ENCODE data around the gene CDH13. TPM values are rescaled to one million over a fixed set of nuclear protein-coding genes. Genes with fewer than 3 reads are reported as not detected.

CDH13 gene
- total and polyA plus RNA-seq, 2 donors (not counting 3 experiments of a cell fraction or from before 2014, with no cell fraction given) = 96.6 to 124 TPM

DNA sequence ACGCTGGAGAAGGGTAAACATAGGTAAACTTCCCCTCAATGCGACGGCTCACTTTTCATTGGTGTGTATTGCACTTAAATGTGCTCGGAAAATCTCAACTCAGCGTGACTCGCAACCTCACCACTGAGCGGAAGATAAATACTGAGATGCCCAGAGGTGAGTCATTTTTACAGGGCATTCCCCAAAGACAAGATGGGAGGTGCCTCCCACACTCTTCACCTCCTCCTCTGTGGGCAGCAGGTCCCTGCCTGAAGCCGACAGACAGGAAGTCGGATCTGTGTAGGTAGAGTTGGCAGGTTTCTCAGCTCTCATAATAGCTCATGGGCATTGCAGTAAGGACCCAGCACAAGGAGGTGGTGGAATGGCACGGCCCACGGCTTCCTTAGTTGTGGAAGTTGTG is 906.4 kb downstream of the CDH13 start:
- Histone ChIP-seq H3K36me3 (ENCODE audit: control insufficient read depth in 2 of 2, extremely low read depth in 1 of 2, insufficient read depth in 2 of 2, low read length in 2 of 2) (no peaks in the 10 kb centered on the region), H3K4me1 (ENCODE audit: control insufficient read depth, extremely low read depth, insufficient read depth, low read length) (no peaks in the 10 kb centered on the region), H3K9me1 (replicated peaks; ENCODE audit: control insufficient read depth, extremely low read depth, insufficient read depth, low read length) (no peaks in the 10 kb centered on the region), H3K79me2 (ENCODE audit: control insufficient read depth, insufficient read depth, low read length) (no peaks in the 10 kb centered on the region), H3K4me2 (ENCODE audit: insufficient read depth, low read length) (no peak overlapping the region), H4K20me1 (replicated peaks; ENCODE audit: control insufficient read depth, extremely low read depth, insufficient read depth, low read length) (no peaks in the 10 kb centered on the region), H3K4me3 (replicated peaks in 1 of 3; ENCODE audit: insufficient read depth in 1 of 3, low read depth in 1 of 3, low read length in 3 of 3) (no peak overlapping the region), H3K9ac (replicated peaks; ENCODE audit: extremely low read depth, insufficient read depth, low read length) (no peak overlapping the region), H3K9me3 (replicated peaks; ENCODE audit: control insufficient read depth, insufficient read depth, low read length) (no peaks in the 10 kb centered on the region), H3K27me3 (ENCODE audit: control insufficient read depth in 2 of 2, insufficient read depth in 2 of 2, low read length in 2 of 2) (no peaks in the 10 kb centered on the region), H3K27ac (ENCODE audit: insufficient read depth, low read depth, low read length) (no peak overlapping the region), H2AFZ (ENCODE audit: low read depth, low read length) (no peak overlapping the region)
- TF ChIP-seq GATA2 (IDR thresholded peaks at IDR 0.05; ENCODE audit: insufficient read depth, insufficient read length, low read depth, low read length) (no peak), POLR2A (IDR thresholded peaks at IDR 0.05; ENCODE audit: low read depth, low read length) (no peak), EZH2 (IDR thresholded peaks at IDR 0.05; ENCODE audit: borderline replicate concordance, low read depth, low read length, severe bottlenecking) (no peak), POLR2AphosphoS5 (IDR thresholded peaks at IDR 0.05; ENCODE audit: insufficient read depth, low read depth, low read length) (no peak), FOS (IDR thresholded peaks at IDR 0.05; ENCODE audit: borderline replicate concordance, insufficient read depth, low read length) (no peak), JUN (IDR thresholded peaks at IDR 0.05; ENCODE audit: borderline replicate concordance, insufficient read depth, insufficient read length, low read depth) (no peak)
- TF ChIP-seq, protein P1, sequence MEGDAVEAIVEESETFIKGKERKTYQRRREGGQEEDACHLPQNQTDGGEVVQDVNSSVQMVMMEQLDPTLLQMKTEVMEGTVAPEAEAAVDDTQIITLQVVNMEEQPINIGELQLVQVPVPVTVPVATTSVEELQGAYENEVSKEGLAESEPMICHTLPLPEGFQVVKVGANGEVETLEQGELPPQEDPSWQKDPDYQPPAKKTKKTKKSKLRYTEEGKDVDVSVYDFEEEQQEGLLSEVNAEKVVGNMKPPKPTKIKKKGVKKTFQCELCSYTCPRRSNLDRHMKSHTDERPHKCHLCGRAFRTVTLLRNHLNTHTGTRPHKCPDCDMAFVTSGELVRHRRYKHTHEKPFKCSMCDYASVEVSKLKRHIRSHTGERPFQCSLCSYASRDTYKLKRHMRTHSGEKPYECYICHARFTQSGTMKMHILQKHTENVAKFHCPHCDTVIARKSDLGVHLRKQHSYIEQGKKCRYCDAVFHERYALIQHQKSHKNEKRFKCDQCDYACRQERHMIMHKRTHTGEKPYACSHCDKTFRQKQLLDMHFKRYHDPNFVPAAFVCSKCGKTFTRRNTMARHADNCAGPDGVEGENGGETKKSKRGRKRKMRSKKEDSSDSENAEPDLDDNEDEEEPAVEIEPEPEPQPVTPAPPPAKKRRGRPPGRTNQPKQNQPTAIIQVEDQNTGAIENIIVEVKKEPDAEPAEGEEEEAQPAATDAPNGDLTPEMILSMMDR (IDR thresholded peaks at IDR 0.05; ENCODE audit: extremely low read depth in 1 of 2, insufficient read depth in 1 of 2, low read depth in 1 of 2, low read length in 2 of 2) = no peak
- TF ChIP-seq, protein P2, sequence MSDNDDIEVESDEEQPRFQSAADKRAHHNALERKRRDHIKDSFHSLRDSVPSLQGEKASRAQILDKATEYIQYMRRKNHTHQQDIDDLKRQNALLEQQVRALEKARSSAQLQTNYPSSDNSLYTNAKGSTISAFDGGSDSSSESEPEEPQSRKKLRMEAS (IDR thresholded peaks at IDR 0.05; ENCODE audit: insufficient read depth, insufficient read length) = no peak
- intact Hi-C loops (cut with micrococcal nuclease) (no loop called here), dilution Hi-C loops (cut with MboI; ENCODE audit: extremely low pct_ligation_motif_present, low sequenced_read_pairs) (no loop called here)
- ChIA-PET CTCF (no interaction called here), POLR2A (no interaction called here)
- FAIRE-seq = no peak
- no TSS peak for BruUV-seq (replicated peaks)
- no peak for DNase-seq (ENCODE audit: low read depth, low spot score)

All from endothelial cell of umbilical vein (primary cell).